Mesothelial cell of epicardium (in vitro differentiated cells): Measurements from ENCODE around the gene TRPC1. TPM values are rescaled to one million over a fixed set of nuclear protein-coding genes. Genes with fewer than 3 reads are reported as not detected.

Source experiments
- DNase-seq, 2 experiments: peaks; one replicate each; pipeline ENCODE4 v3.0.0; 2021; ENCODE audit warnings: low spot score in 2 of 2; ENCODE audit not compliant: unreplicated experiment in 2 of 2
- H3K27ac Mint-ChIP-seq: 2 replicates; pipeline ENCODE4 v1.8.0; 2021; ENCODE audit warnings: mixed read lengths
- H3K27me3 Mint-ChIP-seq: 2 replicates; pipeline ENCODE4 v1.8.0; 2021; ENCODE audit warnings: low read depth, mixed read lengths
- H3K36me3 Mint-ChIP-seq: 2 replicates; pipeline ENCODE4 v1.8.0; 2021; ENCODE audit warnings: mixed read lengths
- H3K4me1 Mint-ChIP-seq: 2 replicates; pipeline ENCODE4 v1.8.0; 2021; ENCODE audit warnings: mixed read lengths
- H3K4me3 Mint-ChIP-seq: 2 replicates; pipeline ENCODE4 v1.8.0; 2021; ENCODE audit warnings: mild to moderate bottlenecking, moderate library complexity, mixed read lengths
- H3K9me3 Mint-ChIP-seq: 2 replicates; pipeline ENCODE4 v1.8.0; 2021; ENCODE audit warnings: mixed read lengths
- CTCF ChIP-seq: fragments of 200-600 bp; sonication (generic); IDR thresholded peaks from one replicate; pipeline ENCODE4 v1.5.0; 2021; ENCODE audit warnings: antibody characterized with exemption; ENCODE audit not compliant: unreplicated experiment
- total RNA-seq: library from RNA; stranded (reverse); gene quantifications from 3 replicates; pipeline ENCODE4 v1.2.1, GENCODE V29; 2021

TRPC1 gene
- total RNA-seq, 1 donor from 2014 or later, result 15.7 TPM

GRCh38 chr3:142768338-142768737 lies 44.5 kb downstream of the TRPC1 start:
- Mint-ChIP-seq H3K36me3 (peaks cover 63% of the 10 kb centered on the region), H3K27ac (no peak overlapping the region), H3K4me3 (no peak overlapping the region), H3K4me1 (no peaks in the 10 kb centered on the region), H3K9me3 (peaks cover 51% of the 10 kb centered on the region), H3K27me3 (no peaks in the 10 kb centered on the region)
- no peak for DNase-seq
- TF ChIP-seq CTCF, result no peak

DNA sequence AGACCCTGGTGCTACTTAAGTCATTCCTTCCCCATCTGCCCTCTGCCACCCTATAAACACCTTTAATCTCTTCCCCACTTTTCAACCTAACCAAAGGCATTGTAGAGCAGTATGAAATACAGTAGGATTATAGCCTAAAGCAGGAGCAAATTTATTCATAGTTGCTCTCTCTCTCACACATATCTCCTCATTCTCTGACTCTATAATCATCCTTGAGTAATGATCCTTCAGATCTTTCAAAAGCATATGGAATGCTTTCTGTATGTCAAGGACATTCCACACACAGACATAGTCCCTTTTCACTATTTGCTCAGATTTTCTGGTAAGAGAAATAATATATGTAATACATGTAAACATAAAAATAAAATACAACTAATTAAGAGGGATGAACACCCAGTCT lies 54.1 kb downstream of the TRPC1 start:
- H3K4me1 Mint-ChIP-seq, result peaks cover 2% of the 10 kb centered on the region
- H3K27ac Mint-ChIP-seq, result no peak overlapping the region
- no peak for TF ChIP-seq CTCF
- H3K27me3 Mint-ChIP-seq, result no peaks in the 10 kb centered on the region
- peaks cover under 1% of the 10 kb centered on the region for H3K9me3 Mint-ChIP-seq
- DNase-seq, result no peak
- peaks cover 5% of the 10 kb centered on the region for H3K36me3 Mint-ChIP-seq
- no peak overlapping the region for H3K4me3 Mint-ChIP-seq

DNA sequence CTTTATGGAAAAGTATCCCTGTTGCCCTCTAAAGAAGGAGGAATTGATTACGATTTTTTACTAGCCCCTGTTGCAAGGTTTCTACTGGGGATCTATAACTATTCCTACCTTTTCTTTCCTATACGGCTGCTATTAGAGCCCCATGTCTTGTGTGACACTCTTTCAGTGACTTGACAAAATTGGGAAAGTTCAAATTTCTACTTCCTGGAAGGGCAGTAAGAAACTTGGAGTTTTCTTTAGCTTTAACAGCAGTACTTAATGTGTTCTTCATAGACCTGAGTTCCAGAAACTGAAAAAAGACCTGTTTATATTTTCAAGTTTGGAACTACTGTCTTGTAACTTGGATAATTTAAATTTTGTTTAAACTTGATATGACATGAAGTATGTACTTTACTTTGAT lies 54.7 kb downstream of the TRPC1 start:
- DNase-seq, result no peak
- Mint-ChIP-seq H3K27me3 (no peaks in the 10 kb centered on the region), H3K36me3 (peaks cover 5% of the 10 kb centered on the region), H3K9me3 (no peaks in the 10 kb centered on the region), H3K27ac (no peak overlapping the region), H3K4me3 (no peak overlapping the region), H3K4me1 (peaks cover 2% of the 10 kb centered on the region)
- no peak for TF ChIP-seq CTCF

GRCh38 chr3:142779591-142779990 lies 55.8 kb downstream of the TRPC1 start:
- Mint-ChIP-seq H3K9me3 (no peaks in the 10 kb centered on the region), H3K36me3 (peaks cover 6% of the 10 kb centered on the region), H3K4me3 (no peak overlapping the region), H3K27me3 (no peaks in the 10 kb centered on the region), H3K27ac (no peak overlapping the region), H3K4me1 (peaks cover 2% of the 10 kb centered on the region)
- no peak for DNase-seq
- no peak for TF ChIP-seq CTCF

DNA sequence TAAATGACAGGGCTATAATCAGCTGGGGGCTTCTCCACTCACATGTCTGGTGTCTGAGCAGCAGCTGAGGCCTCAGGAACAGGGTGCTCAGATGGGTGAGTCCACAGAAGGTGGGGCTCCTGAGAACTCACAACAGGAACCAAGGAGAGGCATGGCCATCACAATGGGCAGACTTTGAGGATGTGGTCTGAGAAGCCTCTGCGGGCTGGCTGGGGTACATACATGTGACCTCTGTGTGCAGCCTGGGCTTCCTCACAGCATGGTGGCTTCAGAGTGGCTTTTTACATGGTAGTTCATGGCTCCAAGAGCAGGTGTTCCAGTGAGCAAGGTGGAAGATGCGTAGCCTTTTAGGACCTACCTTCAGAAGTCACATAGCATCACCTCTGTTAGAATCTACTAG lies 58.8 kb downstream of the TRPC1 start:
- no peak for TF ChIP-seq CTCF
- DNase-seq, result no peak
- no peak overlapping the region for H3K4me3 Mint-ChIP-seq
- H3K9me3 Mint-ChIP-seq, result no peaks in the 10 kb centered on the region
- peaks cover 3% of the 10 kb centered on the region for H3K4me1 Mint-ChIP-seq
- no peak overlapping the region for H3K27ac Mint-ChIP-seq
- no peaks in the 10 kb centered on the region for H3K27me3 Mint-ChIP-seq
- peaks cover 10% of the 10 kb centered on the region for H3K36me3 Mint-ChIP-seq

GRCh38 chr3:142784228-142784627 lies 60.4 kb downstream of the TRPC1 start:
- no peak overlapping the region for H3K27ac Mint-ChIP-seq
- no peak overlapping the region for H3K4me3 Mint-ChIP-seq
- H3K9me3 Mint-ChIP-seq, result no peaks in the 10 kb centered on the region
- no peak for DNase-seq
- H3K4me1 Mint-ChIP-seq, result peaks cover 1% of the 10 kb centered on the region
- no peaks in the 10 kb centered on the region for H3K27me3 Mint-ChIP-seq
- no peak for TF ChIP-seq CTCF
- H3K36me3 Mint-ChIP-seq, result peaks cover 10% of the 10 kb centered on the region
